Esophagus muscularis mucosa (tissue), 3 donors: ENCODE results near the gene KRTAP5-3.

Source experiments
- CTCF ChIP-seq, 3 experiments: fragments of 200-600 bp in 2 of 3; fragments of 450-650 bp in 1 of 3; sonication (generic) in 2 of 3; IDR thresholded peaks; one replicate each; pipeline ENCODE4 v1.5.1; 2017 to 2019; ENCODE audit warnings: antibody characterized with exemption in 3 of 3, mild to moderate bottlenecking in 2 of 3, moderate library complexity in 1 of 3
- POLR2A ChIP-seq: fragments of 450-650 bp; IDR thresholded peaks from one replicate; pipeline ENCODE4 v1.6.1; 2017; ENCODE audit warnings: antibody characterized with exemption, moderate library complexity, mild to moderate bottlenecking, low read depth

- TF ChIP-seq CTCF (IDR thresholded peaks at IDR 0.05) = no peak
- no peak for TF ChIP-seq POLR2A
These were observed 35.0 kb downstream of the KRTAP5-3 start for GRCh38 chr11:1573077-1573902.
